CD4-positive, alpha-beta T cell treated with Interleukin-17A for 1 hour (primary cell): ENCODE data around the gene ETNK2.

Experiments used
- DNase-seq: peaks from one replicate; pipeline ENCODE4 v3.0.0-alpha.2; 2020

The ETNK2 gene

GRCh38 chr1:204147406-204148383 is 4.1 kb downstream of the ETNK2 start:
- DNase-seq = no peak

GRCh38 chr1:204146965-204147364 is 4.9 kb downstream of the ETNK2 start:
- DNase-seq = no peak

DNA sequence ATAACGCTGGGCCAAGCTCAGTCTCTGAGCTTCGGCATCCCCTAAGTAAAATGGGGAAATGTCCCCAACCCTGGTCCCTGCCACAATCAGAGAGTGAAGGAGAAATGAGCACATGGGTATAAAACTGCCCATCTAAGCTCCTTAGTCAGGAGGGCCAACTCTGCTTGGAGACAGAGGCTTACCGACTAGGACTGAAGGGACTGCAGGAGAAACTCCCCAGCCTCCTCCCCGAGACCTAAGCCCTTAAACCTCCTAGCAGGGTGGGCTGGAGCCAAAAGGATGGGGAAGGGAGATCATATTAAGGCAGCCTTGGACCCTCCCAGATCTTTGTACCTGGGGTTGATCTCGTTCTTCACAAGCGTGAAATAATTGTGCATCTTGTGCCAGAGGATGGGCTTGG is 5.5 kb downstream of the ETNK2 start:
- DNase-seq = no peak

DNA sequence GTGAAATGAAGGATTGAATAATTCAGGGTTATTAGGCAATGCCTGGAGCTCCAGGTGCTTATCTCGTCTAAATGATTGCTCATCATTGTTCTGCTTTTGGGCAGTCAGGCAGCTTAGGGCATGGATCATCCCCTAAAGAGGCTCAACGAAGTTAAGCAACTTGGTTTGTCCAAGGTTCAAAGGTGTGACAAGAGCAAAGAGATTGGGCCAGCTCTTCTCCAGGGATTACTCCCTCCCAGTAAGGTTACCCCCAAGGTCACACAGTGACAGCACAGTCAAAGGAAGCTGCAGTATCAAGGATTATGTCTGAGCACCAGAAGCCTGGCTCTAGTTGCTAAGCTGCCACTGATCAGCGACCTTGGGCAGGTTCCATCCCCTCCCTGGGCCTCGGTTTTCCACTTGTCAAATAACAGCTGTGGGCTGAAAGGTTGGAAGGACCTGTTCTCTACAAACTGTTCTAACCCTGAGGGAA is 6.8 kb downstream of the ETNK2 start:
- DNase-seq = no peak

GRCh38 chr1:204143276-204144041 is 8.4 kb downstream of the ETNK2 start:
- no peak for DNase-seq

GRCh38 chr1:204142032-204142974 is 9.5 kb downstream of the ETNK2 start:
- no peak for DNase-seq

- DNase-seq = no peak
Measured at GRCh38 chr1:204141131-204141530, 10.7 kb downstream of the ETNK2 start.

GRCh38 chr1:204139952-204140351 is 11.9 kb downstream of the ETNK2 start:
- no peak for DNase-seq

- no peak for DNase-seq
Measured at GRCh38 chr1:204139088-204139487, 12.8 kb downstream of the ETNK2 start.

DNA sequence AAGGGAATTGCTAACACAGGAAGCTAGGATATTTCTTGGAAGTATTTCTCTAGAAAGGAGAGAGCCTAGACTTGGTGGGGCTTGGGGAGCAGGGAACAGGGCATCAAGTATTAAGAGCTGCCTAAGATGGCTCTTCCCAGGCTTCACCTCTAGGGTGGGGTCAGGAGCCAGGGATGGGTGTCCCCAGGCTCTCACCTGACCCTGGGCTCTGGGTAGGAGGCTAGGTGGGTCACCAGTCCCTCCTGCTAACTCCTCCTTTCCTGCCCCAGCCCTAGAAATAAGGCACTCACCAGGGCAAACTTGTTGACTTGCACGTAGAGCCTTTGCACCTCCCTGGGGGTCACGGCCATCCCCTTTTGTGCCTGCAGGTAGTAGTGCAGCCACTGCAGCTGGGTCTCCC is 15.0 kb downstream of the ETNK2 start:
- no peak for DNase-seq

- DNase-seq = no peak
Measured at GRCh38 chr1:204134103-204134502, 17.7 kb downstream of the ETNK2 start.

- DNase-seq = no peak
Measured at GRCh38 chr1:204132718-204133117, 19.1 kb downstream of the ETNK2 start.

DNA sequence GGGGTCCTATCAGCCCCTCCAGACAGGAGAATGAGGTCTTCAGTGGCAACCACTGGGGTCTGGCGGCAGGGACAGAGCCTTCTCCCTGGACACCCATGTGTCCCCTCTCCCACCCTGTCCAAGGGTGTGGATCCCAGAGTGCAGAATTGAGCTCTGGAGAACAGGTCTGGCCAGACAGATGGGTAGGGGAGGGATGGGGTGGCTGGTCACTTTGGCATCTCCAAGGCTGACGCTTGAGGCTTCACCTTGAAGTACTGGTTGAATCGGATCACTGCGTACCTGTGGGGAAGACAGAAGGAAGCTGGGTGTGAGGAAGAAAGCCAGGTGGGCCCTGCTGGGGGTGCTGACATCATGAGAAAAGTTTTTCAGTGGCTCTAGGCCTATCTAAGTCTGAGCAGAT is 19.9 kb downstream of the ETNK2 start:
- no peak for DNase-seq

DNA sequence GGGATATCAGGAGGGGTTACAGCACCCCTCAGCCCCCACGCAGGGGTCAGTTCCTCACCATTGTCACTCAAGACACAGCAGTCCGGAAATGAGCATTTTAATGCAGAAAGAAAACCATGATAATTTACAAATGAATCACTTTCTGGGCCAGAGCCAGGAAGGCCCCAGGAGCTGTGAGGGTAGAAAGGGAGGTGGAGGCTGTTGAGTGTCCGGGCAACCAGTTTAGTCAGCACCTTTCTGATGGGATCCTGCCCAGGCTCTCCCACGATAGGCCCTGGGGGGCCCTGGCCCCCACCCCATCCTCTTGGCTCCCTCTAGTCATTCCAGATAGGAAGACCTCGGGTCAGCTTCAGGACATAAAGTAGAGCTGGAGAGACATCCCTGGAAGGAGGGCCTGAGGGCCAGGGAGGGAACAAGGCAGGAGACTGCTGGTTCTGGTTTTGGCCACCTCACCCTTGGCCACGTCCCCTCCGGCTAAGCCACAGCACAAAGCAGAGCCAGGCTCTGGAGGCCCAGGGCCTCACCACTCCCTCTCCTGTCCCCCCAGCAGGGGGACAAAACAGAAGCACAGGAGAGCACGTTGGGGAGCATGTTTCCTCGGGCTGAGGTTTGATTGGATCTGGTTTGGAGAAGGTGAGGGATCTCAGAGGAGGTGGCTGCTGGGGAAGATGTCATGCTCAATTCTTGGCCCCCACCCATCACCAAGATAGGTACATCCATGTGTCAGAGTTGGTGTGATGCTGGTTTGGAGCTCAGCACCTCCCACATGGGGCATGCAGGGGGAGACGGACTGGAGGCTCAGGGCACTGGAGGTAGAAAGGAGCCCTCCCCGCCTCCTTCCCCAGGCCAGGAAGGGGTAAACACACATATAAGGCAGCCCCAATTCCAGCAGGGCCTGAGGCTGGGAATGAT is 20.6 kb downstream of the ETNK2 start:
- DNase-seq = no peak

DNA sequence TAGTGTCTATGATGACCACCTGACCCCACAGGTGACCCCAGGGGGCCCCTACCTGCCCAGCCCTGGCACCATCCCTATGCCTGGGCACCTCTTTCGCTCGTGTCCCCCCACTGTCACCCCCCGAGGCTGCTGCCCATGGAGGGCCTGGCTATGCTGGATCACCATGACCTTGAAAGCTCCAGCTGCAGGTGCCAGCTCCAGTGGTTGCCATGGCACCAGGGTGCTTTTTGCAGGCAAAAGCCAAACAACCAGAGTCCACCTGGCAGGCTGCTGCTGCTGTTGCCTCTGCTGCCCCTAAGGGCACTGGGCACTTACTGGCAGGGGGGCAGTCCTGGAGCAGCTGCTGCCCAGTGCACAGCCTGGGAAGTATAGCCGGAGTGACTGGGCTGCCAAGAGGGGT is 21.7 kb downstream of the ETNK2 start:
- DNase-seq = no peak

DNA sequence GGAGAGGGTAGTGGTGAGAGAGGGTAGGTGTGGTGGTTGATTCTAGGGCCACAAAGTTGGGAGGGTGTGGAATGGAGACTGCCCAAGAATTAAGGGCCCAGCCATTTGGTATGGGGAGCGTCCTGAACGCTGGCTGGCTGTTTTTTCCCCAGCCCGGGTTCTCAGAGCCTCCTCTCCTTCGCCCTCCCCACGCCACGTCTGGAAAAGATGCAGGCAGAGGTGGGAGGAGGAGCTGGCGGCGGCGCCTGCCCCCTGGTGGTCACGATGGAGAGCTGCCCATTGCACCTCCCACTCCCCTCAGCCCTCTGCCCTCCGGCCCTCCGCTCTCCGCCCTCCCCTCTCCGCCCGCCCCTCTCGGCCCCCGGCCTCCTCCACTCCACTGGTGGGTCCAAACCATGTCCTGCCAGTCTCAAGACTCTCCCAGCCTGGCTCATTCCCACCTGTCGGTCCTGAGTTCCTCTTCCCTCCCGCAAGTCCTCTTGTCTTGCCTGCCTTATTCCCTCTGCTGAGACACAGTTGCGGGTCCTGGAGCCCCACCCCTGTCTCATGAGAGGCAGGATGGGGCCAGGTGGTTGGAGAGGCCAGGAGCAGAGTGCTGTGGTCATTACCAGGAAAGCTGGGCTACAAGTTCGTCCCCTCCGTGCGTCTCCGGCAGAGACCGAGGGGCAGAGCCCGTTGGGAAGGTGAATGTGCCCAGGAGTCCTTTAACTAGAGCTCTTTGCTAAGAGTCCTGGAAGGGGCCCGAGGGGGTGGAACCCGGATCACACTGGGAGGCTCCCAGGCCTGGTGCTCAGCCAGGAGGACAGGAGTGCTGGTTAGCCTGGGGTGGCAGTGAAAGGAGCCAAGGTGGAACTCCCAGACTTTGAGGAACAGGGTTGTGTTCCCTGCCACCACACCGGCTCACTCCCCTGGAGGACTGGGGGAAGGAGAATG is 22.6 kb downstream of the ETNK2 start:
- DNase-seq = peak; percentile 63

- no peak for DNase-seq
Measured at GRCh38 chr1:204128464-204128963, 23.3 kb downstream of the ETNK2 start.

GRCh38 chr1:204127597-204128242 is 24.1 kb downstream of the ETNK2 start:
- peak; percentile 29 for DNase-seq

DNA sequence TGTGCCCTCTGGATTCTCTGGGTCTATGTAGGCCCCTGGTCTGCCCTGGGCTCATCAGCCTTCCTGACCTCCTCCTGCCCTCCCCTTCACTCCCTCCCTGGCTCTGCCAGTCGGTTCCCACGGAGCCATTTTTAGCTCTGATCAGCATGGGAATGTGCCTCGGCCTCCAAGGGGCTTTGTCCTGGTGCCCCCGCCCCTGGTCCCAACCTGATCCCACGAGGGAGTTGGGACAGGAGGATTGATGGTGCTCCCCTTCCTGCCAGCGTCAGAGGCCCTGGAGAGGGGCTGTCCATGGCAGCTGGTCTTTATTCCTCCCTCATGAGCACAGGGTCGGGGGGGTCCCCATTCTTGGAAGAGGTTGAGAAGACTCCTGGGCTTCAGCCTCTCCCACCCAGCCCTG is 24.9 kb downstream of the ETNK2 start:
- no peak for DNase-seq

DNA sequence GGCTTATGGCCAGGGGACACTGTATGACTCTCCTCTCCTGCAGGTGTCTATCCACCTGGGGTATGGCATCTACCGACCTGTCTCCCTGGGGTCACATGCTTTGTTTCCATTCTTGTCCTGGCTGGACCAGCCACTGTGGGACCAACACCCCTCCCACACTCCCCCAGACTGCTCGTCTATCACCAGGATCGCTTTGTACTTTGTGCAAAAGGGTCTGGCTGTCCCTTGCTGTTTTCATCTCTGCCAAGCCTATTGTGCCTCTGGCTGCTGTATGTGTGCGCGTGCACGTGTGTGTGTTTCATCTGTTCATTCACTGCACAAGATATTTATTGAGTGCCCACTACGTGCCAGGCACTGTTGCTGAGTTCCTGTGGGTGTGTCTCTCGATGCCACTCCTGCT is 25.5 kb downstream of the ETNK2 start:
- DNase-seq = no peak
